GM12865 (cell line): Measurements from ENCODE around the gene CACNA2D2.

Experiments
- DNase-seq: peaks from one replicate; pipeline ENCODE4 v3.0.0; 2010; ENCODE audit warnings: low read depth
- H3K4me3 ChIP-seq: 2 replicates; pipeline ENCODE4 v1.5.1; 2011; ENCODE audit warnings: mild to moderate bottlenecking, low read depth, low read length, control low read depth
- TF ChIP-seq, protein P1 (sequence below): IDR thresholded peaks from 2 replicates; pipeline ENCODE4 v1.5.1; 2011; ENCODE audit warnings: low read length, control low read depth, low read depth, inconsistent platforms; ENCODE audit not compliant: insufficient read depth; ENCODE audit errors: missing control alignments

Gene CACNA2D2

DNA sequence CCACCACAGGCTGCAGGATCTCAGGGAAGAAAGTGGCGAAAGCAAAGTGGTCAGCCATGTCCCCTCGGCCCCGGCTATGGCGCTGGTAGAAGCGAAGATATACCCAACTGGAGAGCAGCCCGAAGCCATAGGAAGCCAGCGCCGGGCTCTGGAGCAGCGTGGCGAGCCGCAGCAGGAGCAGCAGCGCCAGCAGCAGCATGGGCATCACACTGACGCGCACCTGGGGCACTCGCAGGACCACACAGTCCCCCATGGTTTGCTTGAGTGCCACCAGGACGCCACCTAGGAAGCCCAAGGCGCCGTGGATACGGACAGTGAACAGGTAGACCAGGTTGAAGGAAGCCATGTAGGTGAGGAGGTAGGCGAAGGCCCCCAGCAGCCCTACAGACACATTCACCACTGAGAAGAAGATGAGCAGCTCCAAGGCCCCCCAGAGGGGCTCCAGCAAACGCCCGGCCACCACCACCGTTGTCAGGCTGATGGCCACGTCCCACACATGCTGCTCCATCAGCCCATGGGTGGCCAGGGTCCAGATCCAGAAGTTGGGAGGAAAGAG, 145.0 kb downstream of the CACNA2D2 start:
- DNase-seq: no peak
- TF ChIP-seq, protein P1, sequence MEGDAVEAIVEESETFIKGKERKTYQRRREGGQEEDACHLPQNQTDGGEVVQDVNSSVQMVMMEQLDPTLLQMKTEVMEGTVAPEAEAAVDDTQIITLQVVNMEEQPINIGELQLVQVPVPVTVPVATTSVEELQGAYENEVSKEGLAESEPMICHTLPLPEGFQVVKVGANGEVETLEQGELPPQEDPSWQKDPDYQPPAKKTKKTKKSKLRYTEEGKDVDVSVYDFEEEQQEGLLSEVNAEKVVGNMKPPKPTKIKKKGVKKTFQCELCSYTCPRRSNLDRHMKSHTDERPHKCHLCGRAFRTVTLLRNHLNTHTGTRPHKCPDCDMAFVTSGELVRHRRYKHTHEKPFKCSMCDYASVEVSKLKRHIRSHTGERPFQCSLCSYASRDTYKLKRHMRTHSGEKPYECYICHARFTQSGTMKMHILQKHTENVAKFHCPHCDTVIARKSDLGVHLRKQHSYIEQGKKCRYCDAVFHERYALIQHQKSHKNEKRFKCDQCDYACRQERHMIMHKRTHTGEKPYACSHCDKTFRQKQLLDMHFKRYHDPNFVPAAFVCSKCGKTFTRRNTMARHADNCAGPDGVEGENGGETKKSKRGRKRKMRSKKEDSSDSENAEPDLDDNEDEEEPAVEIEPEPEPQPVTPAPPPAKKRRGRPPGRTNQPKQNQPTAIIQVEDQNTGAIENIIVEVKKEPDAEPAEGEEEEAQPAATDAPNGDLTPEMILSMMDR: no peak
- peak overlapping the region; percentile 79 for H3K4me3 ChIP-seq

DNA sequence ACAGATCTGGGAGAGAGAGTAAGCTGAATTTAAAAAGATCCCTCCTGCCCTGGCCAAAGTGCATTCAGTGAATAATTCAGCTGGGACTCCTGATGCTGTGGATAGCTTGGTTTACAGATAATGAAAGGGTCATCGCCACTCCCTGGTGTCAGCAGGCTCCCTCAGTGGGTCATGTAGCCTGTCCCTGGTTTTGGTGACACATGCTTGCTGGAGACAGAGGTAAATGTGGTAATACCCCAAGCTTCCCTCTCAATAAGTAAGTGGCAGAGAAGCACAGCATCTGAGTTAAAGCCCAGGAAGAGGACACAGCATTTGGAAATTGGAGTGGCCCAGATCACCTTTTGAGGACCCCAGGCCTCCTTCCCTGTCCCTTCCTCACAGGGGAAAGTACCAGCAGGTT, 146.0 kb downstream of the CACNA2D2 start:
- H3K4me3 ChIP-seq: peak overlapping the region; percentile 79
- TF ChIP-seq, protein P1: no peak
- DNase-seq: no peak

DNA sequence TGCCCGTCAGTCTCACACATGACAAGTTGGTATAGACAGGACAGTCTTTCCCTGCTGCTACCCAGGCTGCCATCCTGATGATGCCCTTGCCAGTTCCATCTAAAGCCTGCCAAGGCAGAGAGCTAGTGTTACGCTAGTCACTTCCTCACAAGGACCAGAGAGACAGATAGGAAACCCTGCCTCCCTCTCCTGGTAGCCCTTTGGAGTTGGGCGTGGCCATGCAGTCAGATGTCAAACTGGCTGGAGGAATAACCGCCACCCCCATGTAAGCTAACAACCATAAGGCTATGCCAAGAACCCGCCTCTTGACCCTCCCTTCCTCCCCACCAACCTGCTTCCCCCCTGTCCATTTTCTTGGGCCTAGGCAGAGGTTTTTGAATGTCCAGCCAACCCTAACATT, 146.9 kb downstream of the CACNA2D2 start:
- TF ChIP-seq, protein P1: no peak
- no peak for DNase-seq
- no peak overlapping the region for H3K4me3 ChIP-seq

DNA sequence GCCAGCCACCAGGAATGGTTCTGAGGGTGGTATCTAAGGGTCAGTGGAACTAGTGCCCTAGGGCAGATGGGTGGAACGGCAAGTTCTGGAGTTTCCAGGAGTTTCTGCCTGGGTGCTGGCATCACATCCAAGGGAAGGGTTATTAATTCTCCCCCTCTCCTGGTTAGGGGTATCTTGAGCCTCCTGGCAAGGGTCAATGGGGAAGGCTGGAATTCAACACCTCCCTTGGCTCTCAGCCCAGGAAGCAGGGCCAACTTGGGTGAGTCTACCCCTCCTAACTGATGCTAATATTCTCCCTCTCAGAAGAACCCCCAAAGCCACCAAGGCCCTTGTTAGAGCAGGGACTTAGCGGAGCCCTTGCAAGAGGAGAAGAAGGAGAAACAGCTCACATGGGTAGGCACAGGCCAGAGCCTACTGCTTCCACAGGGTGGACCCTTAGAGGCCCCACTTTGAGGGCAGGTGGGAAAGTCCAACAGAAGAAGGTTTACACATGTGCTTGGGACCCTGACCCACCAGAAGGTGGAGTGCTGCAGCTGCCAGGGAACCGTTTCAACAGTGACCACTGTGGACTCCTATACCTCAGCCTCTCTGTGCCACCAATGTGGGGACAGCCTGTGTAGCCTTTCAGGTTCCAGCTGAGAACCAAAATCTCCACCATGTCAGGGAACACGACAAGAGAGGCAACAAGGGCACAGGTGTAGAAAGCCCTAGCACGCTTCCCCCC, 147.4 kb downstream of the CACNA2D2 start:
- no peak overlapping the region for H3K4me3 ChIP-seq
- no peak for DNase-seq
- TF ChIP-seq, protein P1: no peak

DNA sequence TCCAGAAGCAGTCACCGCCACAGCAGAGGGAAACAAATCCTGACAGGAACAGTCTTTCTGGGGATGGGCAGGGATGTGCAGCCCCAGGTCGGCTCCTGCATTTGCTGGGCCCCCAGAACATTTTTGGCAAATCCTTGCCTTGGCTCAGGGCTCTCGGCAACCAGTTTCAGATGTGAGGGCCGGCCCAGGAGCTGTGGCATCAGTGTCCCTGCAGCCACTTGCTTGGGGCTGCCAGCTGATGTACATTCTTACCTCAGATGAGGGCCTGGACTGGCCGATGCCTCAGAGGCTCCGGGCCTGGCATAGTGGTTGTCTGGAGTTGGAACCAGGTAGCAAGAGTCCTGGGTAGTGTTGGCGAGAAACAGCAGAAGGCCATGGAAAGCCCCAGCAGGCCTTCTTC, 148.6 kb downstream of the CACNA2D2 start:
- no peak for DNase-seq
- no peak overlapping the region for H3K4me3 ChIP-seq
- TF ChIP-seq, protein P1: no peak

DNA sequence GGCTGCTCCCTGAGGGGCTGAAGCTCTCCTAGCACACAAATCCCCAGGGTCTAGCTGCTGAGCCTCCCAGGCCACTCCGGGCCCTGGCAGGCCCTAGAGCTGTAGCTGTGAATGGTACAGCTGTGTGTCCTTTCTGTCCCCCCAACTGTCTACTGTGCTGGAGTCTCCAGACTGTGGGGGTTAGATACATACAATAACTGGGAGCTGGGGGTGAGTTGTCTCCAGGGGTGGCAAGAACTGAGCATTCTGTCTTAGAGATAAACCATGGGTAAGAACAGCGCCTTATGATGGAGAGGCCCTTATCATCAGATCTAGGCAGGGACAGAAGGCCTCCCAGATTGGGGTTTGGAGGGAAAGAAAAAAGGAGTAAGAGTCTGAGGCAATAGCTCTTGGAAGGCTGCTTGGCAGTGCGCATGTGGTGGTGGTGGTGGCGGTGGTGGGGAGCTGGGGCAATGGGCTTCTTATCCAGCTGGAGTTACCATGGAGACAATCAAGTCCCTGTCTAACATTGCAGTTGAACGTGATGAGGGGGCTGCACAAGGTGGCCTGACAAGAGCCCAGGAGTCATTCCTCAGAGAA, 149.2 kb downstream of the CACNA2D2 start:
- TF ChIP-seq, protein P1: no peak
- H3K4me3 ChIP-seq: no peak overlapping the region
- DNase-seq: no peak
